NCI-H146 treated with DMSO at 0.1 percent for 48 hours (cell line): ENCODE measurements around the gene UCP3.

Experiments
- DNase-seq: peaks from one replicate; lab custom pipeline; 2025; ENCODE audit not compliant: unreplicated experiment; lab: John Stamatoyannopoulos, UW

UCP3 gene

DNA sequence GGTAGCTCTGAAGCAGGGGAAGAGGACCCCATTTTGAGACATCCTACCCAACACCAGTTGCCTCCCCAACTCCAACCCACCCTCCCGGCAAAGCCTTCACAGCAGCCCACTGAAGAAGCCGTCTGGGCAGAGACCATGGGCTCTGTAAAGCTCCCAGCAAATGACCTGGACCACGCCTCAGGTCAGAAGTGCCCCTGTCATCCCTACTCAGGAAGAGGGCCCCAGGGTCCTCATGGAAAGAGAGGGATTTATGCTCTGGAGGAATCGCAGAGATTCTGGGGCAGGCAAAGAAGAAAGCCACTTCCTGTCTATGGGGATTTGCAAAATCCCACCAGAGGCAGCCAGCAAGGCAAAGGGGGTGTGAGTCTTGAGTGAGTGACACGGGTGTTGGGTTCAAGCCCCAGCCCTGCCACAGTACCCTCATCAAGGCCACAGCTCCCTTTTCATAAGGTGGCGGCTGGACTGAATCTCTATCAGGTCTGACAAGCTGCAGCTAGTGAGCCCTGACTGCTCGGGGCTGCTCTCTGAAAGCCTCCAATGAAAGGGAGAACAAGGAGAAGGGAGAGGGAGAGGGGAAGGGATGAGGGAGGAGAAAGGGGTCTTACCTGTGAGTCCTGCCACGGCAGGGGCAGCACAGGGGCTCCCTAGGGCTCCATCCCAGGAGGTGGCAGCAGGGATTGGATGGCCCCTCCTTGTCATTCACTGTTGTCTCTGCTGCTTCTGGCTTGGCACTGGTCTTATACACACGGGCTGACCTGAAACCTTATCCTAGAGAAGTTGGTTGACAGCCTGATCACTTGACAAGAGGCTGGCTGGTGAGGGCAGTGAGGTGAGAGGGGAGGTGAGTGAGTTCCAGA lies at the start of gene UCP3:
UCP3 (minus strand) TSS at position 713 of the 857 bp plus-strand sequence. CDS start 2,043 bp downstream, outside the sequence.
- DNase-seq: no peak

DNA sequence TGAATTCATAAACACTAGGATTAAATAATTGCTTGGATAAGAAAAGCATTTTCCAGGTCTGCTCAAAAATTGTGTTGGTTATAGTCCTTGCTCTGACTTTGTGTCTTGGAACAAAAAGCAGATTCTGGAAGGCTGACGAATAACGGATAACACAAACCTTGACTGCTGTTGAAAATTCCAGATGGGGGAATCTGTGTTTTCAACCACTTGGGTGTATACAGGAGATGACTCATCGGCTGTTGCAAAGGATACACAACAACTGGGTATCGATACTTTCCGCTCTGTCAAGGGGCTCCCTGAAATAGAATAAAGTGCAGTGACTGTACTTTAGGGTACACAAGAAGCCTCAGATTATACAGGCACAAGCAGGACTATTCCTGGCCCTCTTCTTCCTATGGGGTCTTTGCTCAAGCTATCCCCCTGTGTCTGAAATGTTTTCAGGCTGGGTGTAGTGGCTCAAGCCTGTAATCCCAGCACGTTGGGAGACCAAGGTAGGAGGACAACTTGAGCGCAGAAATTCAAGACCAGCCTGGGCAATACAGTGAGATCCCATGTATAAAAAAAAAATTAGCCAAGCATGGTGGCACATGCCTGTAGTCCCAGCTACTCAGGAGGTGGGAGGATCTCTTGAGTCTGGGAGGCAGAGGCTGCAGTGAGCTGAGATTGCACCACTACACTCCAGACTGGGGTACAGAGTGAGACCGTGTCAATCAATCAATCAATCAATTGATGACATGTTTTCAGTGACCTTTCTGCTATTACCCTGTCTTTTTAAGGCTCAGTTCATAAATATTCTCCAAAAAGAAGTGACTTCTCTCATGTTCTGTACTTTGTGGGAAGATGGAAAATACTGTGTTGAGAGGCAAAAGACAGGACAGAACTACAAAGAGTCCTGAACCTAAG lies 48.6 kb upstream of the UCP3 start:
- DNase-seq: no peak

DNA sequence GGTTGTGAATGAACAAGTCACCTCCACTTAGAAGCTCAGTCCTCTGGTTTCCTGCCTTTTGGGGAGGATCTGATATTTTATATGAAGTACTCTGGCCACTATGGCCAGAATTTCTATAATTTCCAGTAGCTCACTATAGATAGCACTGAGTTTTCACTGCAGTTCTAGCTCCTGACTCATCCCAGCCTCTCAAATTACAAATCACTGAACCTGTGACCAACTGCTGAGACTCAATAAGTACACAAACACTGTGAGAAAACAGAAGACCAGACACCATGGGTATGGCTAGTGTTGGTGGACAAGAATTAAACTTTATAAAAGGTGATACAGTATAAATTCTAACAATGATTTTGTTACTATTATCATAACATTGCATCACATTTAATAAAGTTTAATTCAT lies 47.1 kb upstream of the UCP3 start:
- DNase-seq: peak; percentile 27

- no peak for DNase-seq
Observed at GRCh38 chr11:74050465-74050864, 41.6 kb upstream of the UCP3 start.

GRCh38 chr11:74048993-74049392 lies 40.1 kb upstream of the UCP3 start:
- DNase-seq: no peak

DNA sequence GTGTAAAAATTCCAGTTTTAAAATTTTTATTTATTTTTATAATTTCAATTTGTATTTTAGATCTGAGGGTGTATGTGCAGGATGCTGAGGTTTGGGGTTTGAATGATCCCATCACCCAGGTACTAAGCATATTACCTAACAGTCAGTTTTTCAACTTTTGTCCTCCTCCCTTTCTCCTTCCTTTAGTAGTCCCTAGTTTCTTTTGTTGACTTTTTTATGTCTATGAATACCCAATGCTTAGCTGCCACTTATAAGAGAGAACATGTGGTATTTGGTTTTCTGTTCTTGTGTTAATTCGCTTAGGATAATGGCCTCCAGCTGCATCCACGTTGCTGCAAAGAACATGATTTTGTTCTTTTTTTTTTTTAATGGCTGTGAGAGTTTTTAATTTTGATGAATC lies 35.7 kb upstream of the UCP3 start:
- DNase-seq: no peak

DNA sequence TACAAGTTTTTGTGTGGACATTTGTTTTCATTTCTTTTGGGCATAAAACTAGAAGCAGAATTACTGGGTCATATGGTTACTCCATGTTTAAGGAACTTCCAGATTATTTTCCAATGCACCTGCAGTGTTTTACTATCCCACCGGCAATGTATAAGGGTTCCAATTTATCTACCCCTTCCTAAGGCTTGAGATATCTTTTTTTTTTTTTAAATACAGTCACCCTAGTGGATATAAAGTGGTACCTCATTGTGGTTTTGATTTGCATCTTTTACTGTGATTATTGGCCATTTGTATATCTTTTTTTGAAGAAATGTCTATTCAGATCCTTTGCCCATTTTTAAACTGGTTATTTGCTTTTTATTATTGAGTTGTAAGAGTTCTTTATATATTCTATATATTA lies 34.6 kb upstream of the UCP3 start:
- no peak for DNase-seq

- no peak for DNase-seq
Observed at GRCh38 chr11:74037309-74037708, 28.4 kb upstream of the UCP3 start.

GRCh38 chr11:74035264-74035663 lies 26.4 kb upstream of the UCP3 start:
- no peak for DNase-seq

DNA sequence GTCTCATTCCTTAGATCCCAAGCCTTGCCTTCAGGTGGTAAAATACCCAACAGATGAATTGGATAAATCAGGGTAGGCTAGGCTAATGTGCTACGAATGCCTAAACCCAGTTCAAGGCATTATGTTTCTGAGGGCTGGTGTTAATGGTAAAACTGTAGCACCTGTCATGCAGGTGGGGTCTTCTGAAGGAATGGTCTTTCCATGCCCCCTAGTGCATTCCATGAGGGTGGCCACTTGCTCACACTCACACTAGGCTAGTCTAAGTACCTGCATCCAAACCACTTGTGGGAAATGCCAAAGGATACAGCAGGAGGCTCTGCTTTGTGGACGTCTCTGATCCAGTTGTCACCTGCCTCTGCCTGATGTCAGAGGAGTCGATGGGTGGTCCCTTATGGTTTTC lies 24.2 kb upstream of the UCP3 start:
- DNase-seq: no peak

DNA sequence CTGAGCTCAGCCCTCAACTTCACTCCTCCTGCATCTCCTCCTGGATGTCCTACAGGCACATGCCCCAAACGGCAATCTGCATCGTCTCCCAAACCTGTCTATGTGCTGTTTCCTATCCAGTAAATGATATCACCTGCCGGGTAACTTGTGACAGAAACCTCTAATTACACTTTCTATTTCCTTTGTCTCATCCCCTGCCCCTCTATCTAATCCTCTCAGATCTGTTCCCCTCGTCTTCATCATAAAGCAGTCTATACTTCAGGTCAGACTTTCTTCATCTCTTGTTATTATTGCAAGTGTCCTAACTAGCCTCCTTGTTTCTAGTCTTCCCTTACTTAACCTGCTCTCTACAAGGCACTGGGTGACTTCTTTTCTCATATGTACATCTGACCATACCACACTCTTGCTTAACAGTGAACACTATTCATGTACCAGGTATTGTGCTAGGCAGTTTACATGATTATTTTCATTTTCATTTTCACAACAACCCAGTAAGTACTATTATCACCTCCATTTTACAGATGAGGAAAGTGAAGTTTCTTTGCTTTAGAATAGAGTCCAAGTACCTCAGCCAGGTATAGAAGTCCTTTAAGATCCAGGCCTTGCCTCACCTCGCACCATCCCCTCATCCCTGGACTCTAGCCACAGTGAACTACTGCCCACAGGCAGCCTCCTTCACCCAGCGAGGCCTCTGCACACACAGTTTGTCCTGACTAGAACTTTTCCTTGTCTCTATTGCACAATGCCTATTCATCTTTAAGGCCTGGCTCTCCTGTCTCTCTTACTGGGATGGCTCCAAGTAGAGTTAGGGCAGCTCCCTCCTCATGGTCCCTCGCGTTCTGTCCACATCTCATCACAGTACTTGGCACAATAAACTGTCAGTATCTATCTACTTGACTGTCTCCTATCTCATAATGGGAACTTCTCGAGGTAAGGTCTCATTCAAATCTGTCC lies 22.1 kb upstream of the UCP3 start:
- DNase-seq: no peak

DNA sequence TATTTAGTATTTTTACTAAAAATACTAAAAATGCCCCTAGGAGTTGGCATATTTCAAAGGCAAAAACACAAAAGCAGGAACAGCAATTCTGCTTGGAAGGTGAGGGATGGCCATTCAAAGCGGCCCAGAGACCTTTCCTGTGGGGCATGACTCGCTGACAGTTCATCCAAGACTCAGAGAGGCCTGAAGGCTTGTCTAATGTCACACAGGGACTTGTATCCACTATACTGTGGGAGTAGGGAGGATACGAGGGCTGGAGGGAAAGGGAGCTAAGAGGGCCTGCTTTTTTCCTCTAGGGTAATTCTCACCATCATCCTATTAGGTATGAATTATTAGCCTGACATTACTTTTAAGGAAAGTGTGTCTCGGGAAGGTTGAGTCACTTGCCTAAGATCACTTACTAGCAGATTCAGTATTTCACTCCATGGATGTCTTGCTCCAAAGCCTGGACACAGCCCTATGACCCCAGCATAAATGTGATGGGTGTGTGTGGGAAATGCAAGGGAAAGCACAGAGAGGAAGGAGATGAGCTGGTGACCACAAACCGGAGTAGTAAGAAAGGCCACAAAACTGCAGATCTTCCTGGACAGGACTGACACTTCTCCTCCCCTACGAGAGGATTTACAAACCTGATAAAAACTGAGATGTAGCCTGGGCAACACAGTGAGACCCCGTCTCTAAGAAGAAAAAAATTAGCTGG lies 16.7 kb upstream of the UCP3 start:
- DNase-seq: no peak

DNA sequence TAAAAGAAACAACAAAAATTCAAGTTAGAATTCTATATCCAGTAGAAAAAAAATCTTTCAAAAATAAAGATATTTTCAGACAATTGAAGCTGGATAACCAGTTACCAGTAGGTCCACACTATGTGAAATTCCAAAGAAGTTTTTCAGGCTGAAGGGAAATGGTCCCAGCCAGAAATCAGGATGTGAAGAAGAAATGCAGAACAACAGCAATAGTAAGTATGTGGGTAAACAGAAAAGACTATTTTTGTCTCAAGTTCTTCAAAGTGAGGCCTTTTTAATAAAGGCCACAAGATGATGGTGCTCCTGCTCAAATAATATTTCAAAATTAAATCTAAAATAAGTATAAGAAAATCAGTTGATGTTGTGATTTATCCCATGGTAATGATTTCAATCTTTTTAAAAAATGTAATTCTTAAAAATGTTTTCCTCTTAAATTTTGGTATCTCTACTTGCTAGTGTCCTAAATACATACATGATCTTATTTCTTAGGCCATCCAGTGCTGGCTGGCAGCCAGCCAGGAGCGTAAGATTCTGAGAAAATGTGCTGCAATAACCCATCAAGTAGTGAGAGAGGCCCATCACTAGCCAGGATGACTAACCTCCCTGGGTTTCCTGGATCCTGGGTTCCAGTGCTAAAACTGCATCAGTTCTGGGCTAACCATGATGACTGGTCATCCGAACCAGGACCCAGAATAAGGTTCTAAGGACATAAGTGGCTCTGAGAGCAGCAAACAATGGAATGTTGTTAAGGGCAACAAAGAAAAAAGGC lies 15.6 kb upstream of the UCP3 start:
- no peak for DNase-seq

DNA sequence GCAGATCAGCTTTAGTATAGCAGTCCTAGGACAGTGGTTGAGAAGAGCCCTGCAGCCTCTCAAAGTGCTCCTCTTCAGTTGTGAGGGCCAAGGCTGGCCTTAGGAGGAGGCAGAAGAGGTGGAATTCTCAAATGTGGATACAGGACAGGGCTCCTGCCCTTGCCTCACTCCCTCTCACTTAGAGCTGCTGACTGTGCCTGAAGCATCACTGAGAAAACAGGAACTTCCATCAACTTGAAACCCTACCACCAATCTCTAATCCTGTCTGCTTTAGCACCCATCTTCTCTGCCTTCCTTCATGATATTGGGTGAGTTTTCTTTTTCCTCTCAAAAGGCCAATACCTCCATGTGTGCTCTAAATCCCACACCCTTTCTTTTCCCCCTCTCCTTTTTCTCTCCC lies 14.4 kb upstream of the UCP3 start:
- no peak for DNase-seq

DNA sequence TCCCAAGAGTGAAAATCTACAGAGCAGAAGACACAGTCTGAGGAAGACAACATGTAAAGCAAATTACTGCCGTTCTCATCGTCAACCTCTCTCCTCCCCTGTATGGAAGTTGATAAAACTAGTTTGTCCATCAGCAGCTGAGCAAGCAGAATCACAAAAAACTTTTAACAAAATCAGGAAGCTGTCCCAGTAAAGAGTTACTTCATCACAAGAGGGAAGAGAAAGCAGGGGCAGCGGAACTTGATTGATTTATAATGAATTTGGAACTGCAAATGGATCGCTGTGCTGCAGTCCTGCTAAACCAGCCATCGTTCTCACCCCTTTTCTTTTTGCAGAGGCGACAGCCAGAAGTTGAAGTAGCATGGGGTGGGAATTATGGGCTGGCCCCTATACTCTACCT lies 13.7 kb upstream of the UCP3 start:
- no peak for DNase-seq

GRCh38 chr11:74021998-74022397 lies 13.1 kb upstream of the UCP3 start:
- no peak for DNase-seq

GRCh38 chr11:74020539-74020938 lies 11.7 kb upstream of the UCP3 start:
- DNase-seq: no peak

GRCh38 chr11:74019860-74020259 lies 11.0 kb upstream of the UCP3 start:
- no peak for DNase-seq

- no peak for DNase-seq
Observed at GRCh38 chr11:74019104-74019738, 10.3 kb upstream of the UCP3 start.
